ENCODE data around the gene SART3.
"Not testable (repeated sequence)": the region's sequence is repeated elsewhere in the genome, so short reads cannot be mapped to it uniquely, and the experiment has no call there.

The SART3 gene

DNA sequence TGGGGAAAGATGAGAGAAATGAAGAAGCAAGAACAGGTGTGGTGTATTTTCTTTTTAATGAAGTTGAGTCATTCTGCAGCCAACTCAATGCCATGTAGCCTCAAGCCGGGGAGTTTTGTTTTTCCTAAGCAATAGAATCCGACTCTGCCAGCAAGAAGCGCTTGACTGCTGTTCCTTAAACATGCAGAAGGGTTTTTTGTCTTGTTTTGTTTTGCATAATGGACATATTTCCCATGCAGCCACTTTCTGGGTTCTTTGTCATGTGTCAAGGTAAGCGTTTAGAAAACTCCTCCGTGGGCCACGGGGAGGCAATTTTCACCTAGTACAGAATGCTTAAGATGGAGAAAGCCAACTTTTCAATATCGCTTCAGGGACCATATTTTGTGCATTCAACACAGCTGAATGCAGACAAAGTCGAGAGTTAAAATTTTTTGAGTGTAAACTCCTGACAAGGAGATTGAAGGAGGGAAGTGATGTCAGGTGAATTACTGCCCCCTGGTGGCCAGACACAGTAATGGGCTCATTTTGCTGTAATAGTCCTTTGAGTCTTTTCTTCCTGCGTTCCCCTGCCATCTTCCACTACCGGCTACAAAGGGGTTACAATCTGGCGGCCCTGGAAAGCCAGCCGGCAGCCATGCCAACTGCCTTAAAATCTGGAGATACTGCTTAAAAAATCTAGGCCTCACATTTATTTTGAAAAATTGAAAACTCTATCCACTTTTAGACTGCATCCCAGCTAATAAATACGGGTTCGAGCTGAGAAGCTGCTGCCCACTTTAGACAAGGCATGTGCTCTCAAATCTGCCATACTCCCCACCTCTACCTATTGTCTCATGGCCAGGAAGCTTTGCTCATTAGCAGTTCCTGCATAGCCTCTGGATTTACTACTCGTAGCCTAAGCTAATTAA lies 49.1 kb downstream of the SART3 start:
- no peak overlapping the region for H3K9ac ChIP-seq (ENCODE audit: low read length)
- no peaks in the 10 kb centered on the region for H3K9me3 ChIP-seq (ENCODE audit: control insufficient read depth, low read depth, low read length)
- no peaks in the 10 kb centered on the region for H3K36me3 ChIP-seq (ENCODE audit: control insufficient read depth, low read depth, low read length)
- H3K27ac ChIP-seq (ENCODE audit: low read length), result no peak overlapping the region
- no peaks in the 10 kb centered on the region for H3K27me3 ChIP-seq (ENCODE audit: control insufficient read depth, insufficient read depth, low read length)
- peaks cover 3% of the 10 kb centered on the region for H3K4me1 ChIP-seq (ENCODE audit: control insufficient read depth, low read depth, low read length)
- H3K4me3 ChIP-seq (ENCODE audit: low read length), result peak overlapping the region; percentile 37

DNA sequence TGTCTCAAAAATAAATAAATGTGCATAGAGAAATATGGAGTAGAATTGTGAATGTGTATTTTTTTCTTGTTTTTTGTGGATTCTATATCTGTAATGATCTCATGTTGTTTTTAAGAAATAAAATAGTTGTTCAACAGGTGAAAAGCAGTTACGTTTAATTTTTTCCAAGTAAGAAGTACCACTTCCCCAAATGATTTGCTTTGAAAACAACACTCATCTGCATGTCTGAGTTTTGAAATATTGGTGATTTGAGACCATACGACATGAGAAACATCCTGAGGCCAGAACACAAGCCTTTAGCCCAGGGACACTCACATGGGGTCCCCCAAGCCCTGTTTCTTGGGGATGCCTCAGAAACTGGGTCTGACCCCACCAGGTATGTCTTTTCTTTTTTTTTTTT lies 50.1 kb downstream of the SART3 start:
- H3K4me1 ChIP-seq (ENCODE audit: control insufficient read depth, low read depth, low read length), result peaks cover 3% of the 10 kb centered on the region
- H3K27me3 ChIP-seq (ENCODE audit: control insufficient read depth, insufficient read depth, low read length), result no peaks in the 10 kb centered on the region
- no peaks in the 10 kb centered on the region for H3K36me3 ChIP-seq (ENCODE audit: control insufficient read depth, low read depth, low read length)
- no peak overlapping the region for H3K27ac ChIP-seq (ENCODE audit: low read length)
- H3K9ac ChIP-seq (ENCODE audit: low read length), result no peak overlapping the region
- H3K9me3 ChIP-seq (ENCODE audit: control insufficient read depth, low read depth, low read length), result no peaks in the 10 kb centered on the region
- H3K4me3 ChIP-seq (ENCODE audit: low read length), result no peak overlapping the region

DNA sequence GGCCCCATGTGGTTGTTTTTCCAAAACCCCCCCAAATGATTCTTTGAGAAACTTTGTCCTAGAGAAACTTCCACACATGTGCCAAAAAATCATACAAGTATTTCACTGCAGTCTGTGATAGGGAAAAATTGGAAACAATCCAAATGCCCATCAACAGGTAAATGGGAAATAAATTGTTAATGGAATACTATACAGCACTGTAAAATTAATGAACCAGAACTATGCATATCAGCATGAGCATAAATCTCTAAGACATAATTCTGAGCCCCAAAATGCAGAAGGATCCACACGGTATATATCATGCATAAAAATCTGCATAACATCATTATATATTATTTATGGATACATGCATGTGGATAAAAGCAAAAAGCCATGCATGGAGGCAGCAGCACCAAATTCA lies 51.2 kb downstream of the SART3 start:
- H3K27me3 ChIP-seq (ENCODE audit: control insufficient read depth, insufficient read depth, low read length), result no peaks in the 10 kb centered on the region
- H3K27ac ChIP-seq (ENCODE audit: low read length), result no peak overlapping the region
- no peak overlapping the region for H3K9ac ChIP-seq (ENCODE audit: low read length)
- H3K4me1 ChIP-seq (ENCODE audit: control insufficient read depth, low read depth, low read length), result peaks cover 3% of the 10 kb centered on the region
- H3K4me3 ChIP-seq (ENCODE audit: low read length), result no peak overlapping the region
- no peaks in the 10 kb centered on the region for H3K9me3 ChIP-seq (ENCODE audit: control insufficient read depth, low read depth, low read length)
- H3K36me3 ChIP-seq (ENCODE audit: control insufficient read depth, low read depth, low read length), result no peaks in the 10 kb centered on the region

DNA sequence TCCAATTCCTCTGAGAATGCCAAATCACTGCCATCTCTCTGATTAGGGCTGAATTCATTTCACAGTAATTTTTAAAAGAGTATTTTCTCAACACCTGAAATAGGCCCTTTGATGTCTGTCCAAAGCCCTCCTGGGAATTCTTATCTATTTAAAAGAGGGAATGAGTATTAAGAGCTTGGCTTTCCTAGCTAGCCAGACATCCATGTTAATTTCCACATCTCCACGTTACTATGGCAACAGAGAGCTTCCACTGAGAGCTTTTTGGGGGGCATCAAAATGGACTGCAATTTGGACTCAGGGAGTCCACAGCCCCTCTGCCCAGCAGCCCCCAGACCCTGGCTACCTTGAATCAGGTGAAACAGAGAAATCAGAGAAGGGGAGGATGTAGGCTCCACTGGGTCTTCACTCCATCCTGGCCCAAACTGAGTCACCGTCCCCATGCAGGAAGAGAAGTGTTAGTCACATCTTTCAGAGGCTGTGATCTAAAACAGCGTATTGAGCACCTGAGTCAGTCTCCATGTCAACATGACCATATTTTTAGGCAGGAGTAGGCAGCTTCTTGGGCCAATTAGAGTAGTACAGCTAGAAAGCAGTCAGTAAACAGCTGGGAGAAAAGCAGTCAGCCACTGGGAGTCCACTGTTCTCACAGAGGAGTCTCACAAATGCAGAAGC lies 52.9 kb downstream of the SART3 start:
- Histone ChIP-seq H3K4me3 (ENCODE audit: low read length) (no peak overlapping the region), H3K27ac (ENCODE audit: low read length) (no peak overlapping the region), H3K9me3 (ENCODE audit: control insufficient read depth, low read depth, low read length) (no peaks in the 10 kb centered on the region), H3K36me3 (ENCODE audit: control insufficient read depth, low read depth, low read length) (no peaks in the 10 kb centered on the region), H3K27me3 (ENCODE audit: control insufficient read depth, insufficient read depth, low read length) (no peaks in the 10 kb centered on the region), H3K4me1 (ENCODE audit: control insufficient read depth, low read depth, low read length) (peaks cover 3% of the 10 kb centered on the region), H3K9ac (ENCODE audit: low read length) (no peak overlapping the region)

DNA sequence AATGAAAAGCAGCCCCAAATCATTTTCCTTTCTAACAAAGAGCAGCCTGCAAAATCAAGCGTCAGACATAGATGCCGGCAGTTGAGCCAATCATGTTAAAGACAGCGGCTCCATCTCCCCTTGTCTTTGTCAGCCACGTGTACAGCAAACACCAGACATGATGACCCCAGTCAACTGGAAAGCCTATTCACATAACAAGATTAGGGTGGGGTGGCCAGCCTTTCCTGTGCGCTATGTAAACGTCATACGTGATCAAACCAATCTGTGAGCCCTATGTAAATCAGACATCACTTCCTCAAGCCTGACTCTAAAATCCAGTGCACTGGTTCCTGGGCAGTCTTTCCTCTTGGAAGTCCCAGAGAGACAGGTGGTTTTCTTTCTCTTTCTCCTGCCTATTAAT lies 55.8 kb downstream of the SART3 start:
- Histone ChIP-seq H3K4me1 (ENCODE audit: control insufficient read depth, low read depth, low read length) (no peaks in the 10 kb centered on the region), H3K9ac (ENCODE audit: low read length) (no peak overlapping the region), H3K36me3 (ENCODE audit: control insufficient read depth, low read depth, low read length) (no peaks in the 10 kb centered on the region), H3K9me3 (ENCODE audit: control insufficient read depth, low read depth, low read length) (no peaks in the 10 kb centered on the region), H3K27ac (ENCODE audit: low read length) (no peak overlapping the region), H3K4me3 (ENCODE audit: low read length) (no peak overlapping the region), H3K27me3 (ENCODE audit: control insufficient read depth, insufficient read depth, low read length) (no peaks in the 10 kb centered on the region)

DNA sequence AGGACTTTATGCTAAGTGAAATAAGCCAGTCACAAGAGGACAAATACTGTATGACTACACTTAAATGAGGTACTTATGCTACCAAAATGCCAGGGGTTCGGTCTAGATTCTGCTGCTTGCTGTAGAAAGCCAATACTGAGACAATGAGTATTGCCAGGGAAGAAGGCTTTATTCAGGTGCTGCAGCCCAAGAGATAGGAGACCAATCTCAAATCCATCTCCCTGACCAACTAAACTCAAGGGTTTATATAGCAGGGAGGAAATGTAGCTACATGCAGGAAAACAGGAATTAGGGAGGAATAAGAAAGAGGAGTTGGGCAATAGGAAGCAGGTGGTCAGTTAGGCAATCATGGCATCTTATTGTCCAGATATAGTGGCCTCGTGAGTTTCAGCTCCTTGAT lies 58.1 kb downstream of the SART3 start:
- H3K27ac ChIP-seq (ENCODE audit: low read length), result no peak overlapping the region
- no peak overlapping the region for H3K4me3 ChIP-seq (ENCODE audit: low read length)
- H3K4me1 ChIP-seq (ENCODE audit: control insufficient read depth, low read depth, low read length), result no peaks in the 10 kb centered on the region
- H3K9ac ChIP-seq (ENCODE audit: low read length), result no peak overlapping the region
- H3K36me3 ChIP-seq (ENCODE audit: control insufficient read depth, low read depth, low read length), result no peaks in the 10 kb centered on the region
- H3K27me3 ChIP-seq (ENCODE audit: control insufficient read depth, insufficient read depth, low read length), result no peaks in the 10 kb centered on the region
- no peaks in the 10 kb centered on the region for H3K9me3 ChIP-seq (ENCODE audit: control insufficient read depth, low read depth, low read length)

DNA sequence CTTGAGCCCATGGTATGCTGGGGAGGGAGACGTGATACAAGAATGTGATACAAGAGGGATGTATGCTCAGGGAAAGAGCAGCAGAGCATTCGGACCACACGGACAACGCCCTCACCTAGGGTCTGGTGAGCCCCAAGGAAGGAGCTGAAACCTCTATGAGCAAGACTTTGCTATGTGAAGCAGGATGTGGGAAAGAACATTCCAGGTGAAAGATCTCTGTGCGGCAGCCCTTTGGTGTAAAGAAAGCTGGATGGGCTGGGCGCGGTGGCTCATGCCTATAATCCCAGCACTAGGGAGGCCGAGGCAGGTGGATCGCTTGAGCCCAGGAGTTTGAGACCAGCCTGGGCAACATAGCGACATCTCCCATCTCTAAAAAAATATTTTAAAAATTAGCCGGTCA lies 62.8 kb downstream of the SART3 start:
- H3K9ac ChIP-seq (ENCODE audit: low read length), result no peak overlapping the region
- H3K27ac ChIP-seq (ENCODE audit: low read length), result no peak overlapping the region
- no peaks in the 10 kb centered on the region for H3K27me3 ChIP-seq (ENCODE audit: control insufficient read depth, insufficient read depth, low read length)
- H3K4me3 ChIP-seq (ENCODE audit: low read length), result no peak overlapping the region
- H3K36me3 ChIP-seq (ENCODE audit: control insufficient read depth, low read depth, low read length), result no peaks in the 10 kb centered on the region
- H3K4me1 ChIP-seq (ENCODE audit: control insufficient read depth, low read depth, low read length), result no peaks in the 10 kb centered on the region
- H3K9me3 ChIP-seq (ENCODE audit: control insufficient read depth, low read depth, low read length), result no peaks in the 10 kb centered on the region

DNA sequence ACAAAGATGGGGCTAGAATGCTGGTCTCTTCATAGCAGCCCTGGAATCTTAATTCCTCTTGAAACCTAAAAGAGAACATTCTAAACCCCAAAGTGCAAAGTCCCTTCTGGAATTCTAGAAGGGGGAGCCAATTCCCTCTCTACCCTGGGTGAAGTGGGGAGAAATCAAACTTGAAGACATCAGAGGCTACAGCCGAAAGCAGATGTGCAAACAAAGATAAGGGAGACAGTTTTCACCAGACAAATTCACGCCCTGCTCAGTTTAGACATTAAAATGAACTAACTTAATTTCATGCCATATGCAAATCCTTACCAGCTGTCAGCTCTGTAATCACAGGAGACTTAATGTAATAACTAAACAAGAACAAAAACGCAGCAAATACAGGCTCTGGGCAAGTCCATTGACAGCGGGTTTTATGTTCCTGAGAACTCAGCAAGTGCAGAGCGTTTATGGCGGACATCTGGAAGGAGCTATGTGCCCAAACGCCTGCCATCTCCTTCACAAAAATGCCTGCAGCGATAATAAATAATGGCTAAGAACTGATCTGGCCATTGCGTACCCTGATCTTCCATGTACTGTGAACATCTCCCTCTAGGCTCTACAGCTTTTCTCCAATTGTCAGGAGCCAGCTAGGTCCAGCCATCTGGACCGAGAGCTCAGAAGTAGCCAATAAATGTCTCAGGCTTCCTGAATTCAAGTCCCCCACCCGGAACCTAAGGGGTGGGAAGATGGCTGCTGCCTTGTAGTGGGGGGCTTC lies 65.0 kb downstream of the SART3 start:
- no peaks in the 10 kb centered on the region for H3K9me3 ChIP-seq (ENCODE audit: control insufficient read depth, low read depth, low read length)
- H3K27ac ChIP-seq (ENCODE audit: low read length), result no peak overlapping the region
- no peaks in the 10 kb centered on the region for H3K27me3 ChIP-seq (ENCODE audit: control insufficient read depth, insufficient read depth, low read length)

DNA sequence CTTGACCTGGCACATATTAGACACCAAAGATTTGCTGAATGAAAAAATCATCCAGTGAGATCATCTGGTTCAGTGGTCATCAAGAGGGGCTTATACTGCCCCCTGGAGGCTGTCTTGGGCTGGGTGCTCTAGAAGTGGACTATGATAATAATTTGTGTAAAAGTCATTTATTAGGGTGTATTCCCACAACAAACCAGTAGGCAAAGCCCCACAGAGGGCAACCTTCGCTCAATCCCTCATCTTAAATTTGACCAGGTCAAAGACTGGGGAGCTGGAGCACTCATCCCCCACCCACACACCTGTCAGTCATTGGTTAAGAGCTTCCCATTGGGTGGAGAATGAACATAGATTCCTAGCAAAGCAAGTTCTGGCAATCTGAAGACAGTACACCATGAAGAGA lies 65.9 kb downstream of the SART3 start:
- Histone ChIP-seq H3K27ac (ENCODE audit: low read length) (no peak overlapping the region), H3K4me3 (ENCODE audit: low read length) (no peak overlapping the region), H3K9ac (ENCODE audit: low read length) (no peak overlapping the region), H3K9me3 (ENCODE audit: control insufficient read depth, low read depth, low read length) (no peaks in the 10 kb centered on the region), H3K36me3 (ENCODE audit: control insufficient read depth, low read depth, low read length) (no peaks in the 10 kb centered on the region), H3K4me1 (ENCODE audit: control insufficient read depth, low read depth, low read length) (no peaks in the 10 kb centered on the region), H3K27me3 (ENCODE audit: control insufficient read depth, insufficient read depth, low read length) (no peaks in the 10 kb centered on the region)

More for the DNA sequence above, 65.0 kb downstream of the SART3 start:
- Histone ChIP-seq H3K9ac (ENCODE audit: low read length) (no peak overlapping the region), H3K36me3 (ENCODE audit: control insufficient read depth, low read depth, low read length) (no peaks in the 10 kb centered on the region), H3K4me3 (ENCODE audit: low read length) (no peak overlapping the region), H3K4me1 (ENCODE audit: control insufficient read depth, low read depth, low read length) (no peaks in the 10 kb centered on the region)

DNA sequence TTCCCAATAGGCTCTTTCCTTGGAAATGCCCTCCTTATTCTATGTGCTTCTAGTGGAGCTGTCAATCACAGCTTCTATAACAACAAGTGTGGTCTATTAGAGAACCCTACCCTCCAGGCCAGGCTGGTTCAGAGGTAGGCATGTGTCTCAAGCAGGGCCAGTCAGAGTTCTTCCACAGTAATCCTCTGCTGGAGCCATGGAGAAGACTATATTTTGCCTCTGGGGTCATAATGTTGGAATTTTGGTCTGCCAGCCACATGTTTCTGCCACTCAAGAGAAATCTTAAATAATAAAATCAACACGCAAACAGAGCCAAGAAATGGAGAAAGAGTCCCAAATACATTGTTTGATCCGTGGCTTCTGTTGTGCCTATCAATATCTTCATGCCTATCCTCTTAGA lies 69.7 kb downstream of the SART3 start:
- H3K9me3 ChIP-seq (ENCODE audit: control insufficient read depth, low read depth, low read length), result no peaks in the 10 kb centered on the region
- H3K9ac ChIP-seq (ENCODE audit: low read length), result no peak overlapping the region
- H3K4me1 ChIP-seq (ENCODE audit: control insufficient read depth, low read depth, low read length), result no peaks in the 10 kb centered on the region
- no peaks in the 10 kb centered on the region for H3K27me3 ChIP-seq (ENCODE audit: control insufficient read depth, insufficient read depth, low read length)
- H3K36me3 ChIP-seq (ENCODE audit: control insufficient read depth, low read depth, low read length), result no peaks in the 10 kb centered on the region
- no peak overlapping the region for H3K27ac ChIP-seq (ENCODE audit: low read length)
- H3K4me3 ChIP-seq (ENCODE audit: low read length), result no peak overlapping the region

DNA sequence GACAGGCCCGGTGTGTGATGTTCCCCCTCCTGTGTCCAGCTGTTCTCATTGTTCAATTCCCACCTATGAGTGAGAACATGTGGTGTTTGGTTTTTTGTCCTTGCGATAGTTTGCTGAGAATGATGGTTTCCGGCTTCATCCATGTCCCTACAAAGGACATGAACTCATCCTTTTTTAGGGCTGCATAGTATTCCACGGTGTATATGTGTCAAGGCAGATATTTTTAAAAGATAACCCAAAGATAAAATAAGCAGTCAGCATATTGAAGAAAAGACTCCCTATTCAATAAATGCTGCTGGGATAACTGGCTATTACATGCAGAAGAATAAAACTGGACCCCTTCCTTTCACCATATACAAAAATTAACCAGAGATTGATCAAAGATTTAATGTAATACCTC lies 73.9 kb downstream of the SART3 start:
- H3K9ac ChIP-seq (ENCODE audit: low read length); H3K36me3 ChIP-seq (ENCODE audit: control insufficient read depth, low read depth, low read length); H3K4me1 ChIP-seq (ENCODE audit: control insufficient read depth, low read depth, low read length); H3K27me3 ChIP-seq (ENCODE audit: control insufficient read depth, insufficient read depth, low read length); H3K4me3 ChIP-seq (ENCODE audit: low read length); H3K27ac ChIP-seq (ENCODE audit: low read length); H3K9me3 ChIP-seq (ENCODE audit: control insufficient read depth, low read depth, low read length): not testable (repeated sequence)
